ENCODE data around the gene ZNF300. TPM values are rescaled to one million over a fixed set of nuclear protein-coding genes. Genes with fewer than 3 reads are reported as not detected.

ZNF300 gene
- total and polyA plus RNA-seq, 10 of the 15 experiments (the other 5 are each of a cell fraction or from before 2014, with no cell fraction given): 0.03 to 1.5 (median 0.16) TPM; not detected in 1

GRCh38 chr5:150912312-150912814 lies 7.6 kb upstream of the ZNF300 start:
- no TSS peak for BruUV-seq (replicated peaks)
- H3K79me2 ChIP-seq (ENCODE audit: control insufficient read depth, insufficient read depth, low read length): no peaks in the 10 kb centered on the region
- H3K4me3 ChIP-seq: no peak overlapping the region
- H3K4me2 ChIP-seq (ENCODE audit: control insufficient read depth, insufficient read depth): no peak overlapping the region
- CTCF ChIA-PET: interaction anchor here (0.7 kb wide), 1 partner anchor 39 kb away, joined by 3 read pairs; no protein-coding TSS in a partner anchor
- TF ChIP-seq TBL1XR1 (IDR thresholded peaks at IDR 0.05; ENCODE audit: low read depth, low read length): no peak
- TF ChIP-seq USF1 (IDR thresholded peaks at IDR 0.05; ENCODE audit: borderline replicate concordance, extremely low read length, insufficient read depth, low read depth, low read length): no peak
- TF ChIP-seq, protein P1, sequence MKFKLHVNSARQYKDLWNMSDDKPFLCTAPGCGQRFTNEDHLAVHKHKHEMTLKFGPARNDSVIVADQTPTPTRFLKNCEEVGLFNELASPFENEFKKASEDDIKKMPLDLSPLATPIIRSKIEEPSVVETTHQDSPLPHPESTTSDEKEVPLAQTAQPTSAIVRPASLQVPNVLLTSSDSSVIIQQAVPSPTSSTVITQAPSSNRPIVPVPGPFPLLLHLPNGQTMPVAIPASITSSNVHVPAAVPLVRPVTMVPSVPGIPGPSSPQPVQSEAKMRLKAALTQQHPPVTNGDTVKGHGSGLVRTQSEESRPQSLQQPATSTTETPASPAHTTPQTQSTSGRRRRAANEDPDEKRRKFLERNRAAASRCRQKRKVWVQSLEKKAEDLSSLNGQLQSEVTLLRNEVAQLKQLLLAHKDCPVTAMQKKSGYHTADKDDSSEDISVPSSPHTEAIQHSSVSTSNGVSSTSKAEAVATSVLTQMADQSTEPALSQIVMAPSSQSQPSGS (IDR thresholded peaks at IDR 0.05; ENCODE audit: low read length): no peak
- no peak for TF ChIP-seq LARP7 (IDR thresholded peaks at IDR 0.05)
- no peak for TF ChIP-seq WRNIP1 (IDR thresholded peaks at IDR 0.05; ENCODE audit: borderline replicate concordance, low read depth, low read length)
- TF ChIP-seq RB1 (IDR thresholded peaks at IDR 0.05; ENCODE audit: borderline replicate concordance): no peak
- no peak for TF ChIP-seq FOS (IDR thresholded peaks at IDR 0.05; ENCODE audit: borderline replicate concordance, extremely low read depth, insufficient read length)
- TF ChIP-seq BACH1 (IDR thresholded peaks at IDR 0.05; ENCODE audit: borderline replicate concordance): no peak
- no peak for TF ChIP-seq CBFB (IDR thresholded peaks at IDR 0.05; ENCODE audit: low read depth)
- TF ChIP-seq SUPT20H (IDR thresholded peaks at IDR 0.05; ENCODE audit: borderline replicate concordance, control insufficient read depth, low read depth, low read length): no peak
- no peak for TF ChIP-seq ZBED1 (IDR thresholded peaks at IDR 0.05; ENCODE audit: borderline replicate concordance)
- RAD21 ChIA-PET (ENCODE audit: unreplicated experiment): no interaction called here
- SMC1A ChIA-PET (ENCODE audit: uncharacterized antibody, unreplicated experiment): no interaction called here
- FAIRE-seq: no peak
- H3K9me3 ChIP-seq (replicated peaks; ENCODE audit: control insufficient read depth, insufficient read depth, low read length): peaks cover 2% of the 10 kb centered on the region; the same call in 1 of the 3 replicates
- in situ Hi-C loops (cut with MboI) (no loop called here), intact Hi-C loops (cut with micrococcal nuclease; ENCODE audit: unreplicated experiment) (no loop called here)
- H4K20me1 ChIP-seq (ENCODE audit: control insufficient read depth, insufficient read depth): no peaks in the 10 kb centered on the region
- POLR2A ChIA-PET: no interaction called here
- no peak overlapping the region for H2AFZ ChIP-seq (ENCODE audit: control insufficient read depth, low read depth, low read length)
- no peak for DNase-seq (ENCODE audit: low read depth, low spot score)
- no peaks in the 10 kb centered on the region for H3K27me3 ChIP-seq (replicated peaks in 1 of 2; ENCODE audit: control insufficient read depth in 2 of 2, insufficient read depth in 2 of 2, low read length in 1 of 2)
- no peak overlapping the region for H3K9ac ChIP-seq (ENCODE audit: control insufficient read depth, insufficient read depth, low read length)
- H3K4me1 ChIP-seq (ENCODE audit: control insufficient read depth, insufficient read depth, low read length): no peaks in the 10 kb centered on the region
- ATAC-seq: no peak
- 48% methylated on average over 2 of the region's 2 CpGs for WGBS (ENCODE audit: insufficient coverage, insufficient replicate concordance, low lambda C conversion rate, missing lambda C conversion rate)
- H3K27ac ChIP-seq (ENCODE audit: control insufficient read depth, insufficient read depth): no peak overlapping the region
- H3K36me3 ChIP-seq (ENCODE audit: control insufficient read depth in 2 of 2, insufficient read depth in 2 of 2, low read length in 1 of 2): no peaks in the 10 kb centered on the region
